Astrocyte of the cerebellum (primary cell): ENCODE measurements around the gene MTRF1L.

Experiments
- DNase-seq: peaks from one replicate; pipeline ENCODE4 v3.0.0-alpha.2; 2011; ENCODE audit warnings: low read depth
- H3K4me3 ChIP-seq: 2 replicates; pipeline ENCODE4 v1.5.1; 2011; ENCODE audit warnings: mild to moderate bottlenecking, low read depth, low read length, moderate library complexity
- in situ Hi-C: cut with HindIII; loops from 2 replicates; pipeline ENCODE4 v1.10.0; 2017; ENCODE audit warnings: low sequenced_read_pairs
- TF ChIP-seq, protein P1 (sequence below): IDR thresholded peaks from 2 replicates; pipeline ENCODE4 v1.5.1; 2012; ENCODE audit warnings: low read length, low read depth, moderate library complexity, mild to moderate bottlenecking; ENCODE audit errors: missing control alignments

Gene MTRF1L

DNA sequence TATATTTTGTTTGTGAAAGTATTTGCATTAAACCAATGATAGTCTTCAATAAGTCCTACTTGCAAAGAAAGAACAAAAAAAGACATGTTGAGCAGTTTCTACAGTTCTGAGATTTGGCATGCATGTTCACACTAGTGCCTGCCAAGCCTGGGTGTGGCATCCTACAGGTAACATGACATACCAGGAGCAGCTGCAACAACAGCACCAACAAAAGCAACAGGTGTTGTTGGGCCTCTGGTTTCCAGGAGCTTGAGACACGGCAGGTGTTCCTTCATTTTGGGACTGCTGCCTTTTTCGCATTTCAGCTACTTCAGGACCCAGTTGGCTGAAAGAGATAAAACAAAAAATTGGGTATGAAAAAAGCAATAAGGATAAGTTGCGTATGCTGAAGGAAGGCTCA, 41.2 kb upstream of the MTRF1L start:
- no peak for DNase-seq
- TF ChIP-seq, protein P1, sequence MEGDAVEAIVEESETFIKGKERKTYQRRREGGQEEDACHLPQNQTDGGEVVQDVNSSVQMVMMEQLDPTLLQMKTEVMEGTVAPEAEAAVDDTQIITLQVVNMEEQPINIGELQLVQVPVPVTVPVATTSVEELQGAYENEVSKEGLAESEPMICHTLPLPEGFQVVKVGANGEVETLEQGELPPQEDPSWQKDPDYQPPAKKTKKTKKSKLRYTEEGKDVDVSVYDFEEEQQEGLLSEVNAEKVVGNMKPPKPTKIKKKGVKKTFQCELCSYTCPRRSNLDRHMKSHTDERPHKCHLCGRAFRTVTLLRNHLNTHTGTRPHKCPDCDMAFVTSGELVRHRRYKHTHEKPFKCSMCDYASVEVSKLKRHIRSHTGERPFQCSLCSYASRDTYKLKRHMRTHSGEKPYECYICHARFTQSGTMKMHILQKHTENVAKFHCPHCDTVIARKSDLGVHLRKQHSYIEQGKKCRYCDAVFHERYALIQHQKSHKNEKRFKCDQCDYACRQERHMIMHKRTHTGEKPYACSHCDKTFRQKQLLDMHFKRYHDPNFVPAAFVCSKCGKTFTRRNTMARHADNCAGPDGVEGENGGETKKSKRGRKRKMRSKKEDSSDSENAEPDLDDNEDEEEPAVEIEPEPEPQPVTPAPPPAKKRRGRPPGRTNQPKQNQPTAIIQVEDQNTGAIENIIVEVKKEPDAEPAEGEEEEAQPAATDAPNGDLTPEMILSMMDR, result no peak
- no peak overlapping the region for H3K4me3 ChIP-seq
- in situ Hi-C loops, result no loop called here

- in situ Hi-C loops, result loop anchor here (5.0 kb wide), 1 partner anchor 64 kb away; no protein-coding TSS in a partner anchor
- no peak overlapping the region for H3K4me3 ChIP-seq
- no peak for DNase-seq
- TF ChIP-seq, protein P1, result no peak
Measured at GRCh38 chr6:153038378-153039057, 36.0 kb upstream of the MTRF1L start.

GRCh38 chr6:153034139-153034538, 31.6 kb upstream of the MTRF1L start:
- no peak for DNase-seq
- TF ChIP-seq, protein P1, result no peak
- in situ Hi-C loops, result no loop called here
- H3K4me3 ChIP-seq, result no peak overlapping the region

GRCh38 chr6:153032255-153032882, 29.9 kb upstream of the MTRF1L start:
- in situ Hi-C loops, result no loop called here
- H3K4me3 ChIP-seq, result no peak overlapping the region
- TF ChIP-seq, protein P1, result no peak
- peak; percentile 78 for DNase-seq

DNA sequence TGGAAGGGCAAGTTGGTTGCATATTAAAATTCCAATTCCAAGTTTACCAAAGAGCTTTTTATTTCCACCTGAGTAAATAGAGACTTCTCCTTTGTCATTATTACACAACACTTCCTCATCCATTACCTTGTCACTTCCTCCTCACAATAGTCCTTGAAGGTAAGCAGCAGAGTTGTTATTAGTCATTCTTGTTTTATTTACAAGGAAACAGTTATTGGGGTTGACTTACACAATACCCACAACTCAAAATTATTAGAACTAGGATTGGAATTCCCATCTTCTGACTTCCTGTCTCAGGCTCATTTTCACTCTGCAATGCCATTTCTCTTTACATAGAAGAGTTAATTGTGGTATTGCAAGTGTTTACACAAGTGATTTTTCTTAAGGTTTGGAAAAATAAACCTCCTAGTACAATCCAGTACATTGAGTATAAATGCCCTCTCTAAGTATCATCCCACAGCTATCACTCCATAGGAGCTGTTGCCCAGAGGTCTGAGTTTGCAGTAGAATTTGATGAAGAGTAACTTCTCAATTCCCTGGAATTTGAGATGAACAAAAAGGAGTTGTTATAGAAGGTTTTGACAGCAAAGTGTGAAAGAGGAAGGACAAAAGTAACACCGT, 28.9 kb upstream of the MTRF1L start:
- DNase-seq, result no peak

DNA sequence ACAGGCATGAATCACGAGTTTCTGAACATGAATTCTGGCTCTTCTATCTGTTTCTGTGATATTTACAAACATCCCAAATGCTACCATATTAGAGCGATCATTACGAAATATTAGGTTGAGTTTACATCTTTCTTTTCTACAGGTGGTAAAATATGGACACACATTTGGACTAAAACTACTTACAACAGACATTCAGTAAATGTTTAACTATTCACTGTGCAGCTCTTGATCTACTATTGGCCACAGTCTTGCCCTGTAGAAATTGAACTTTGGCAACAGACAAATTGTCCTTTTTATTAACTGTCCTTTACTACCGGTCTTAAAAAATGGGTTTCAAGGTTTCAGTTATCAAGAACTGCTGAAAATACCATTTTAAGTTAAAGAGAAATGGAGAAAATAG, 26.5 kb upstream of the MTRF1L start:
- no peak overlapping the region for H3K4me3 ChIP-seq
- in situ Hi-C loops, result no loop called here

More for the DNA sequence above, 28.9 kb upstream of the MTRF1L start:
- in situ Hi-C loops, result no loop called here
- TF ChIP-seq, protein P1, result no peak
- no peak overlapping the region for H3K4me3 ChIP-seq

More for the DNA sequence above, 26.5 kb upstream of the MTRF1L start:
- TF ChIP-seq, protein P1, result no peak
- DNase-seq, result no peak
